Hypothalamus (tissue), 51 donors: ENCODE results near the gene HOXD11.

Source experiments
- DNase-seq, 51 donors: peaks; one replicate each; lab custom pipeline; 2025; lab: John Stamatoyannopoulos, UW

Gene HOXD11

DNA sequence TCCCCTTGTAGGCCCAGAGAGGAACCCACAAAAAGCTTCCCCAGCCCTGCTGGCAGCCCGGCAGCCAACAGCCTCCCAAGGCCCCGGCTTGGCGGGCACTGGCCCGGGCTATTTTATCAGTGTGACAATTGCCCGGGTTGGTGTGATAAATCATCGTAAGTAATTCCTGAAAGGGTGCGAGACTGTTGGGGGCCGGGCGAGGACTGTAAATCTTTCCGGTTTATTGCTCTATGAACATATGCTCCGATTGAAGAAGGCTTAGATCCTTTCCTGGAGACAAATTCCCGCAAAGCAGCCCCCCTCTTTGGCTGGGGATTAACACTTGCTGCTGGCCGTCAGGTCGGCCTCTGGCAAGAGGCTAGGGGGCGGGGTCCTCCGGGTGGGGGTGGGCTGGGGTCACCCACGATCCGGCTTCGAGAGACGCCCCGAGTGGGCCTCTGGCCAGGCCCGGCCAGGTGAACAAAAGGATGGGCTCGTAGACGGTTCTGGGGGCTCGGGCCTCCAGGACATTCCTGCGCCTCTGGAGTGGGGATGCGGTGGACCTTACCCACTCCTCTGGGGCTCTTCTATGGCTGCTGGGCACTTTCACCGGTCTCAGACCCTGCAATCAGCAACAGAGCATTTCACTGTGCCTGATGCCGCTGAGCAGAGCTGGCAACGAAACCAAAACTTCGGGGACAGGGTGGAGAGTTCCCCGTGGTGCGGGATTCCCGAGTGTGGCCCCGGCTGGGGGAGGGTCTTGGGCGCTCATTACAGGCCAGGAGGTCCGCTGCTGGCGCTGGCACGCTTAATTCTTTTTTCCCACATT lies 52.0 kb downstream of the HOXD11 start:
- DNase-seq, result no peak
